Measurements from ENCODE around the gene HELT. TPM values are rescaled to one million over a fixed set of nuclear protein-coding genes. Genes with fewer than 3 reads are reported as not detected.
"Not testable (repeated sequence)": the region's sequence is repeated elsewhere in the genome, so short reads cannot be mapped to it uniquely, and the experiment has no call there.

HELT gene
- total RNA-seq, 1 experiment from 2014 or later, result not detected

DNA sequence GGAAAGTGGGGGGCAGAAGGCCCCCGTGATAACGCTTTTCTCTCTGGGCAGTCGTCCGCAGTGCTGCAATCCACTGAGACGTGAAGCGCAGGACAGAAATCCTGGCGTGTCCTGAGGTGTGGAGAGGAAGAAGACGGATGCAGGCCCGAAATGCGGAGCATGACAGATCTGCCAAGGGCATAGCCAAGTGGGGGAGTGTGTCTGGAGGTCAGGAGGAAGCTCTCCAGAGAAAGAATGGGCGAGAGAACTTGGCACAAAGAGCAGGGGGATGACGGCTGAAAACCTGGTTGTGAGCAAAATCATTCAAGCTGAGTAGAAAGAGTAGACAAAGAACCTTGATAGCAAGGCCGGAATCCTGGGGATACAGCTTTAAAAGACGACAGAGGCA, 23.7 kb upstream of the HELT start:
- in situ Hi-C loops (cut with HindIII; ENCODE audit: low pct_unique_long_range_greater_than_20kb, low sequenced_read_pairs), result no loop called here
- no peak for DNase-seq (ENCODE audit: low read depth)

DNA sequence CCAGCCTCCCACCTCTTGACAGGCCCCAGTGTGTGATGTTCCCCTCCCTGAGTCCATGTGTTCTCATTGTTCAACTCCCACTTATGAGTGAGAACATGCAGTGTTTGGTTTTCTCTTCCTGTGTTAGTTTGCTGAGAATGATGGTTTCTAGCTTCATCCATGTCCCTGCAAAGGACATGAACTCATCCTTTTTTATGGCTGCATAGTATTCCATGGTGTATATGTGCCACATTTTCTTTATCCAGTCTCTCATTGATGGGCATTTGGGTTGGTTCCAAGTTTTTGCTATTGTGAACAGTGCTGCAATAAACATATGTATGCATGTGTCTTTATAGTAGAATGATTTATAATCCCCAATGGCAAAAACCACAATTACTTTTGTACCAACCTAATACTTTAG, 20.6 kb upstream of the HELT start:
- in situ Hi-C loops (cut with HindIII; ENCODE audit: low pct_unique_long_range_greater_than_20kb, low sequenced_read_pairs); DNase-seq (ENCODE audit: low read depth): not testable (repeated sequence)

DNA sequence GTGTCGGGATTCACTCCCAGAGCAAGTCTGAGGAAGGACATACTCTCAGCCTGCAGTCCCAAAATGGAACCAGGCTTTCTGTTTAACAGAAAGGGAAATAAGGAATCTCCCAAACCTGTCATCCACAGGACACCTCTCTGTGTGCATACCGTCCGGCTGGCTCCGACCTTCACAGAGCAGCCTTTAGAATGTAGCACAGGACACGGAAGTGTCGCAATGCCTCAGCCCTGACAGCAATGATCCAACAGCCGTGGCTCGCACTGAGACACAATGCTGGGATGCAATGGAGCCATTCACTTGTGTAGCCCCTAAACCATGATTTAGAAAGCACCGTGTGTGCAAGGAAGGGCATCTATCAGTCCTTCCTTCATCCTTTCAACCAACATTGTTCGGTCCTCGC, 15.5 kb upstream of the HELT start:
- in situ Hi-C loops (cut with HindIII; ENCODE audit: low pct_unique_long_range_greater_than_20kb, low sequenced_read_pairs), result no loop called here
- no peak for DNase-seq (ENCODE audit: low read depth)

DNA sequence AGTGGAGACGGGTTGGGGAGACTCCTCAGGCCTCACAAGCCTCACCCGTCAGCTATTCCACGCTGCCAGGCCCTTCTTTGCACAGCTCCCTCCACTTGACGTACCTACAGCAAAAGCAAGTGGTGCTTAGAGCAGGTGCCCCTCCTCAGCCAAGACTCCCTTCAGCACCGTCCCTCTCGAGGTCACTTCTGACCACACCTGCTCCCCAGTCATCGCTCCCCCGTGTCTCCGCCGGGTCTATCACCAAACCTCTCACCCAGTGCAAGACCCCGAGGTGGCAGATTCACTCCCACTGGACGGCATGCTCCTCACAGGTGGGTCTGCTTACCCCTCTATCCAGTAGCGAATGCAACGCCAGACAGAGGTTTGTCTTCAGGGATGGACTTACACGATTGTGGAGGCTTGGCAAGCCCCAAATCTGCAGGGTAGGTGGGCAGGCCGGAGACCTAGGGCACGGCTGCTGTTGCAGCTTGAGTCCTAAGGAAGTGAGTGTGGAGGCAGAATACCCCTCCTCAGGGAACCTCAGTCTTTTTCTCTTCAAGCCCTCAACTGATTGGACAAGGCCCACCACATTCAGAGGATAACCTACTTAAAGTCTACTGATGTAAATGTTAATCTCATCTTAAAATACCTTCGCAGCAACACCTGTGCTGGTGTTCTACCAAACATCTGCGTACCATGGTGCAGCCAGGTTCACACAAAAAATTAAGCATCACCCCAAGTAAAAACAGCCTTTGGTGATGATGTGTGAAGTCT, 14.5 kb upstream of the HELT start:
- no peak for DNase-seq (ENCODE audit: low read depth)
- in situ Hi-C loops (cut with HindIII; ENCODE audit: low pct_unique_long_range_greater_than_20kb, low sequenced_read_pairs), result no loop called here

DNA sequence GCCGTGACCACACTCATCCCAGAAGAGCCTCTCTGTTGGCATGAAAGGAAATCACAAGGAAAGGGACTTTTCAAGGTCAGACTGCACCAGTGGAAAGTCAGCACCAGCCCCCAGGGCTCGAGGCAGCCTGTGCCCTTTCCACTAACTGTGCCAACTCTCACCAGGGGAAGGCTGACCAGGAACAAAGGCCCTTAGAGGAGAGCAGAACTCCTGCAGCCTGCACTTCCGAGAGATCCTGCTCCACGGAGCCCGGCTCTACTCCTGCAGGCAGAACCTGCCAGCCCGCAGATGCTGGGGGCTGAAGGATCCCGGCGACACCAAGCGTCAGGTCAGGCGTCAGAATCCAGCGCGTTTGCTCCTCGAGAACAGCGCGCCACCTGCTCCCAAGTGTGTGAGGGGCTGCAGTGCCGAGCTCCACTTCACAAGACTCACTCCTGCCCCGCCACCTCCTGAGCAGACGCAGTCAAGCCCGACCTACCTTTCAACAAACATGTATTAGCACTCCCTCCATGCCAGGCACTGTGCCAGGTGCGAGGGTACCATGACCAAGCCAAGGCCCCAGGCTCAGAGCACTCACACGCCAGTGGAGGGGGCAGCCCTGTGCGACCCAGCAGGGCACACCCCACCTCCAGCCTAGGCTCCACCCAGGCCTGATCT, 13.6 kb upstream of the HELT start:
- in situ Hi-C loops (cut with HindIII; ENCODE audit: low pct_unique_long_range_greater_than_20kb, low sequenced_read_pairs), result no loop called here
- DNase-seq (ENCODE audit: low read depth), result no peak

GRCh38 chr4:185005219-185005819, 13.0 kb upstream of the HELT start:
- DNase-seq (ENCODE audit: low read depth), result peak; percentile 56
- in situ Hi-C loops (cut with HindIII; ENCODE audit: low pct_unique_long_range_greater_than_20kb, low sequenced_read_pairs), result no loop called here

- in situ Hi-C loops (cut with HindIII; ENCODE audit: low pct_unique_long_range_greater_than_20kb, low sequenced_read_pairs), result no loop called here
- DNase-seq (ENCODE audit: low read depth), result peak; percentile 15
These were observed 6.9 kb upstream of the HELT start for GRCh38 chr4:185011408-185011807.

- DNase-seq (ENCODE audit: low read depth), result no peak
- in situ Hi-C loops (cut with HindIII; ENCODE audit: low pct_unique_long_range_greater_than_20kb, low sequenced_read_pairs), result no loop called here
These were observed 4.7 kb upstream of the HELT start for GRCh38 chr4:185013417-185014125.

- in situ Hi-C loops (cut with HindIII; ENCODE audit: low pct_unique_long_range_greater_than_20kb, low sequenced_read_pairs), result no loop called here
- DNase-seq (ENCODE audit: low read depth), result no peak
These were observed 3.2 kb upstream of the HELT start for GRCh38 chr4:185015108-185015507.

- in situ Hi-C loops (cut with HindIII; ENCODE audit: low pct_unique_long_range_greater_than_20kb, low sequenced_read_pairs), result no loop called here
- DNase-seq (ENCODE audit: low read depth), result no peak
These were observed 2.0 kb upstream of the HELT start for GRCh38 chr4:185016101-185016940.

GRCh38 chr4:185016946-185017758, 1.1 kb upstream of the HELT start:
- in situ Hi-C loops (cut with HindIII; ENCODE audit: low pct_unique_long_range_greater_than_20kb, low sequenced_read_pairs), result no loop called here
- DNase-seq (ENCODE audit: low read depth), result no peak

DNA sequence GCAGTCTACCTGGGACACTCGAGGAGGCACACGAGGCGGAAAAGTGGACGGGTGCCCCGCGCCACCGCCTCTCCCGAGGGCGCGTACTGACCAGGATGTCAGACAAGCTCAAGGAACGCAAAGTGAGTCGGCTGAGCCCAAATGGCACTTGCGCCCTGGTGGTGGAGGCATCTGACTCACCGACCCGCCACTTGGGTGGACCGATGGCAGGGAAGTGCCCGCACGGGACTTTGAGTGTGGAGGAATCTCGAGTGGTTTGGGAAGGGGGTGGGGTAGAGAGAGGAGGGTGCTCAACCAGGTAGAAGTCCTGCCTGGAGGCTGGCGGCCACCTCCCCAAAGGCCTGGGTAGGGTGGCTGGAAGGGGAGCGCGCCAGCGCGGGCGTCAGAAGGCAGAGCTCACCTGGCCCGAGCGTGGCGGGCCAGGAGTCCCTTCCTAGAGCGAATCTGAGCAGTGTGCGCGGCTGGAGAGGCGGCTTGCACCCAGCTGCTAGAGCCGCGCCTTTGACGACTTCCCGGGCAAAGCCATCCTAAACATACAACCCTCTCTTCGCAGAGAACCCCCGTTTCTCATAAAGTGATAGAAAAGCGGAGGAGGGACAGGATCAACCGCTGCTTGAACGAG, 655 bp downstream of the HELT start:
- no peak for DNase-seq (ENCODE audit: low read depth)
- in situ Hi-C loops (cut with HindIII; ENCODE audit: low pct_unique_long_range_greater_than_20kb, low sequenced_read_pairs), result no loop called here

DNA sequence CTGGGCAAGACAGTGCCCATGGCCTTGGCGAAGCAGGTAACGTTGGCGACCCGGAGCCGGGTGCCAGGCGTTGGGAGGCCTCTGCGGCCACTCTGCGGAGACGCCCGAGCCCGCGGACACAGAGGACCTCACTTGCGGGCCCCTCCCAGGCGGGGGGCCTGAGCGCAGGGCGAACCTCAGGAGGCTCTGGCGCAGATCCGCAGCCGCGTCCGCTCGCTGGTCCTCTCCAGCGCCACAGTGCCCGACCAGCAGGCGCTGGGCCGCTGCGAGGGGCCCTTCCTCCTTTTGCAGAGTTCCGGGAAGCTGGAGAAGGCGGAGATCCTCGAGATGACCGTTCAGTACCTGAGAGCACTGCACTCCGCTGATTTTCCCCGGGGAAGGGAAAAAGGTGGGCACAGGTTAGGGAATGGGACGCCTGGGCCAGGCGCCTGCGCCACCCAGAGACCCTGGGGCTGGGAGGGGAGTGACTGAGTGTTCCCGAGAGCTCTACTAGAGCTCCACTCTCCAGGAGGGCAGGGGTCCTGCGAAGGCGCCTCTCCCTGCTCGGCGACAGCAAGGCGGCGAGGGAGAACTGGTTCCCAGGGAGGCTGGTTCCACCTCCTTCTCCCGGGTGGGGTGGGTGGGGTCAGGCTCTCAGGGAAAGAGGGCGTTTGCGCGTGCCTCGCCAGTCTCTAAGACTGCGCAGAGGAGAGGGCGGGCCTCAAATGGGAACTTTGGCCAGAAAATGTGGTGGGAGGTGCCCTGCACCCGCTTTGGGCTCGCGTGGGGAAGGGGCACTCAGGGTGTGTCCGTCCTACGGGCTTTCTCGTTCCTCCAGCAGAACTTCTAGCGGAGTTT, 1.4 kb downstream of the HELT start:
- in situ Hi-C loops (cut with HindIII; ENCODE audit: low pct_unique_long_range_greater_than_20kb, low sequenced_read_pairs), result no loop called here
- no peak for DNase-seq (ENCODE audit: low read depth)

DNA sequence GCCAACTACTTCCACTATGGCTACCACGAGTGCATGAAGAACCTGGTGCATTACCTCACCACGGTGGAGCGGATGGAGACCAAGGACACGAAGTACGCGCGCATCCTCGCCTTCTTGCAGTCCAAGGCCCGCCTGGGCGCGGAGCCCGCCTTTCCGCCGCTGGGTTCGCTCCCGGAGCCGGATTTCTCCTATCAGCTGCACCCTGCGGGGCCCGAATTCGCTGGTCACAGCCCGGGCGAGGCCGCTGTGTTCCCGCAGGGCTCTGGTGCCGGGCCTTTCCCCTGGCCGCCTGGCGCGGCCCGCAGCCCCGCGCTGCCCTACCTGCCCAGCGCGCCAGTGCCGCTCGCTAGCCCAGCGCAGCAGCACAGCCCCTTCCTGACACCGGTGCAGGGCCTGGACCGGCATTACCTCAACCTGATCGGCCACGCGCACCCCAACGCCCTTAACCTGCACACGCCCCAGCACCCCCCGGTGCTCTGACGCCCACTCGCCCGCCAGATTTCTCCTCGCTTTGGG, 2.1 kb downstream of the HELT start:
- DNase-seq (ENCODE audit: low read depth), result no peak
- in situ Hi-C loops (cut with HindIII; ENCODE audit: low pct_unique_long_range_greater_than_20kb, low sequenced_read_pairs), result no loop called here

- DNase-seq (ENCODE audit: low read depth), result no peak
- in situ Hi-C loops (cut with HindIII; ENCODE audit: low pct_unique_long_range_greater_than_20kb, low sequenced_read_pairs), result no loop called here
These were observed 2.8 kb downstream of the HELT start for GRCh38 chr4:185020863-185021761.
